Tibial nerve (tissue), 4 donors: ENCODE data around the gene GLYATL3.

Experiments used
- CTCF ChIP-seq, 5 experiments: fragments of 200-600 bp in 3 of 5; fragments of 450-650 bp in 2 of 5; sonication (generic) in 3 of 5; IDR thresholded peaks; one replicate each; pipeline ENCODE4 v1.5.1; 2016 to 2019; ENCODE audit warnings: antibody characterized with exemption in 5 of 5, mild to moderate bottlenecking in 3 of 5, moderate library complexity in 2 of 5
- EP300 ChIP-seq, 2 donors: sonication (generic); formaldehyde crosslinking; IDR thresholded peaks; one replicate each; pipeline ENCODE4 v1.6.1; 2017; ENCODE audit warnings: antibody characterized with exemption in 2 of 2, mild to moderate bottlenecking in 1 of 2
- POLR2A ChIP-seq, 2 donors: fragments of 450-650 bp; IDR thresholded peaks; one replicate each; pipeline ENCODE4 v1.6.1; 2017; ENCODE audit warnings: antibody characterized with exemption in 2 of 2, mild to moderate bottlenecking in 2 of 2, moderate library complexity in 2 of 2

GRCh38 chr6:49558238-49558637, 58.5 kb downstream of the GLYATL3 start:
- TF ChIP-seq CTCF (IDR thresholded peaks at IDR 0.05) (no peak), POLR2A (IDR thresholded peaks at IDR 0.05) (no peak), EP300 (IDR thresholded peaks at IDR 0.05) (no peak)
